DMS53 treated with DMSO at 0.1 percent for 48 hours (cell line): ENCODE data around the gene ERFL.

Source experiments
- DNase-seq: peaks from one replicate; lab custom pipeline; 2025; ENCODE audit not compliant: unreplicated experiment; lab: John Stamatoyannopoulos, UW

The ERFL gene

DNA sequence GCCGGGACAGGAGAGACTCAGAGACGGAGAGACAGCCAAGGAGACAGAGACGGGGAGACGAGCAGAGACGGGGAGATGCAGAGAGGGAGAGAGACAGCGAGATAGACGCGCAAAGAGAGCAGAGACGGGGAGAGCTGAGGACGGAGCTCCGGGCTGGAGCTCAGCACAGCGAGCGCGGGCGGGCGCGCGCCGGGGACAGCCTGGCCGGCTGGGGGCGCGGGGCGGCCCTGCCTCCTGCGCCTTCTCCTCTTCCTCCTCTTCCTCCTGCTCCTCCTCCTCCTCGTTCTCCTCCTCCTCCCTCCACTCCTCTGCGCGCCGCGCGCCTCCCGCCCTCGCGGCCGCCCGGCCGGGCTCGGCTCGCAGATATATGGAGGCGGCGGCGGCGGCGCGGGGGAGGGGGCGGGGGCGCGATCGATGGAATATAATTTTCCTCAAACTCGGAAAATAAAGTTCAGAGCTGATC is at the start of gene ERFL:
Gene ERFL (minus strand): TSS at position 229 of the 463 bp plus-strand sequence. CDS start 15,530 bp downstream, outside the sequence.
- no peak for DNase-seq

GRCh38 chr19:41977916-41978315 is 49.7 kb upstream of the ERFL start:
- DNase-seq: no peak

- DNase-seq: no peak
Observed at GRCh38 chr19:41974652-41975051, 46.4 kb upstream of the ERFL start.

GRCh38 chr19:41971363-41971762 is 43.1 kb upstream of the ERFL start:
- DNase-seq: no peak

- DNase-seq: no peak
Observed at GRCh38 chr19:41969772-41970458, 41.7 kb upstream of the ERFL start.

DNA sequence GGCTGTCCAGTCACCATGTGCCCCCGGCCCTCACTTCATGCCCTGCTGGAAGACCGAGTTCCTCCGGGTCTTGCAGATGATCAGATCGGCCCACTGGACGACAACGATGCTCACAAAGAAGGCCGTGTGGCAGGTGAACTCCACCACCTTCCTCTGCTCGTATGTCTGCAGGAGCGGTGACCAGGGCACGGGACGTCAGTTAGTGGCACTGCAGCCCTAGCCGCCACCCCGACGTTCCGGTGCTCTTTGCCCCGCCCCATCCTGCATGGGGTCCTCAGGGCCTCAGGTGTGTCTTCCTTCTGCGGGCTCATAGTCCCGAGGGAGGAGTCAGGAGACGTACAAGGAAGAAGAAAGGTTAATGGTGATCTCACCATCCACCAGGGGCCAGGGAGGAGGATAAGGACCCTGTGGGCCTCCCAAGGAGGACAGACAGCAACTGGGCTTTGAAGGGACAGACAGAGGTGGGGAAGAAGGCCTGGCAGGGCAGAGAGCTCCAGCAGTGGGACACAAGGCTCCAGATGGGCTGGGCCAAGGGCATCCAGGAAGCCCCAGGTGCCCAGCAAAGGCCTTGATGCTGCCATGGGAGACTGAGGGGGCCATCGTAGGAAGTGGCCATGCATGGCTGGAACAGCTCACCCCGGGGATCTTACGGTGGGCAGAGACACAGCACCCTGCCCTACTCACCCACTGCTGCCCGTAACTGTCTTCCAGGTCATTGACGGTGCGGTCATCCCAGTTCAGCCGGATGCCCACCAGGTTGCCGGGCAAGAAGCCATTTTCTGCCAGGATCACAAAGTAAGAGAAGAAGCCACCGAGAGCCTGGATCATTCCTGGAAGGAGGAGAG is 40.7 kb upstream of the ERFL start:
- no peak for DNase-seq

GRCh38 chr19:41967054-41967783 is 39.0 kb upstream of the ERFL start:
- no peak for DNase-seq

DNA sequence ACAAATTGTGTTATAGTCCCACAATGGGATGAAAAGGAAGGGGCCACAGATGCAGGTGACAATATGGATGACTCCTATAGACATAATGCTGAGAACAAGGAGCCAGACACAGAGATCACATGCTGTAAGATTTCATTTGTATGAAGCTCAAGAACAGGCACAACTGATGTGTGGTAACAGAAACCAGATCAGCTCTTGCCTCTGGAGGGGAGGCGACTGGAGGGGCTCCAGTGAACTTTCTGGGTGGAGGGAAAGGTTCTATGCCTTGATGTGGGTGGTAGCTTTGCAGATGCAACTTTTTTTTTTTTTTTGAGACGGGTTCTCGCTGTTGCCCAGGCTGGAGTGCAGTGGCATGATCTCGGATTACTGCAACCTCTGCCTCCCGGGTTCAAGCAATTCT is 36.9 kb upstream of the ERFL start:
- no peak for DNase-seq

GRCh38 chr19:41960973-41961372 is 32.7 kb upstream of the ERFL start:
- DNase-seq: no peak

- DNase-seq: peak; percentile 91
Observed at GRCh38 chr19:41959056-41960053, 31.1 kb upstream of the ERFL start, which contains the start of gene RABAC1. Gene RABAC1, minus strand, starts transcription at chr19:41959321. Its CDS starts 29 bp downstream, at chr19:41959292.

DNA sequence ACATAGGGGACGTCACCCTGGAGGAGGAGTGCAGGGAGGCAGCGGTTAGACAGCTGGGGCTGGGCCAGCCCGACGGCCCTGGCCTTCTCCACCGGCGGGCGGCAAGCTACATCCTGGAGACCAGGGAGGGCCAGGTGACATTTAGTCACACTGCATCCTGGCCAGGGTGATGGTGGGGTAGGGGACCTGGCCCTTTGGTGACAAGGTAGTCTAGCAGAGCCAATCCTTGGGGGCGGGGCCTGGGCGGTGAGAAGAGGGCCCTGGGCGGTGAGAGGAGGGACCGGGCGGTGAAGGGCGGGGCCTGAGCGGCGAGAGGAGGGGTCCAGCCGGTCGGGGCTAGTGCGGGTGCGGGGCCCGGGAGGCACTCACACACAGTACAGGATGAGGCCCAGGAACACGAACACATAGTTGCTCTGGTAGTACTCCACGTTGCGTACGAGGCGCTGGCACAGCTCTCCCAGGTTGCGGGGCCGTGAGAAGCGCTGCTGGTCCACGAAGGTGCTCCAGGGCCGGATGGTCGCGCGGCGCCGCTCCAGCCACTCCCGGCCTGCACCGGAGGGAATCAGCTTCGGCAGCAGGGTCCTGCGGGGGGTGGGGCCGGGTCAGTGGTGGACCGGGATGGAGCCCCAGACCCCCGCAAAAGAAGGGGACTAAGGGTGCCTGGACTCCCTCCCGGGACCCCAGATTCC is 30.3 kb upstream of the ERFL start:
- DNase-seq: peak; percentile 53

- DNase-seq: peak; percentile 92
Observed at GRCh38 chr19:41957838-41958366, 29.7 kb upstream of the ERFL start.

GRCh38 chr19:41957161-41957837 is 29.1 kb upstream of the ERFL start:
- no peak for DNase-seq

- DNase-seq: no peak
Observed at GRCh38 chr19:41956621-41957020, 28.4 kb upstream of the ERFL start.

DNA sequence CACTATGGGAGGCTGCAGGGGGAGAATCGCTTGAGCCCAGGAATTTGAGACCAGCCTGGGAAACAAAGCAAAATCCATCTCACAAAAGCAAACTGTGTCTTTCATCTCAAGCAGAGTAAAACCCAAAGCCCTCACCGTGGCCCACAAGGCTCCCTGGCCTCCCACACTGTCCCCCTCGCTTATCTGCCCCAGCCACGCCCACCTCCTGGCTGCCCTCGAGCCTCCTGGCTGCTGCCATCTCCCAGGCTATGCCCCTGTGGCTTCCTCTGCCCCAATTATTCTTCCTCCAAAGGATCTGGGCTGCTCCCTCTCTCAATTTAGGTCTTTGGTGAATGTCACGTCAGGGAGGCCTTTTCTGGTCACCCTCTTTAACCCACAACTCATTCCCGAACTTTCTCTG is 27.3 kb upstream of the ERFL start:
- no peak for DNase-seq

GRCh38 chr19:41951686-41952172 is 23.5 kb upstream of the ERFL start:
- peak; percentile 46 for DNase-seq

DNA sequence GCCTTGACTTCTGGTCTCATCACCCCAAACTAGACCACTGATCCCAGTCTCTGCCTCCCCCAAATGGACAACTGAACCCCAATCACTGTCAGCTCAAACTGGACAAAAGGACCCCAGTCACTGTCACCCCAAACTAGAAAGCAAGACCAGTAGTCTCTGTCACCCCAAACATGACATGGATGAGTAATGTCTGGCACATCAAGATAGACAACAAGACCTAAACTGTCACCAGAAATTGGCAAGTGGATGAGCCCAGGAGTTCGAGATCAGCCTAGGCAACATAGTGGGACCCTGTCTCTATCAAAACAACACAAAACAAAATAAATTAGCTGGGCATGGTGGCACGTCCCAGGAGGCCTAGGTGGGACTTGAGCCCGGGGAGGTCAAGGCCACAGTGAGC is 18.8 kb upstream of the ERFL start:
- no peak for DNase-seq

DNA sequence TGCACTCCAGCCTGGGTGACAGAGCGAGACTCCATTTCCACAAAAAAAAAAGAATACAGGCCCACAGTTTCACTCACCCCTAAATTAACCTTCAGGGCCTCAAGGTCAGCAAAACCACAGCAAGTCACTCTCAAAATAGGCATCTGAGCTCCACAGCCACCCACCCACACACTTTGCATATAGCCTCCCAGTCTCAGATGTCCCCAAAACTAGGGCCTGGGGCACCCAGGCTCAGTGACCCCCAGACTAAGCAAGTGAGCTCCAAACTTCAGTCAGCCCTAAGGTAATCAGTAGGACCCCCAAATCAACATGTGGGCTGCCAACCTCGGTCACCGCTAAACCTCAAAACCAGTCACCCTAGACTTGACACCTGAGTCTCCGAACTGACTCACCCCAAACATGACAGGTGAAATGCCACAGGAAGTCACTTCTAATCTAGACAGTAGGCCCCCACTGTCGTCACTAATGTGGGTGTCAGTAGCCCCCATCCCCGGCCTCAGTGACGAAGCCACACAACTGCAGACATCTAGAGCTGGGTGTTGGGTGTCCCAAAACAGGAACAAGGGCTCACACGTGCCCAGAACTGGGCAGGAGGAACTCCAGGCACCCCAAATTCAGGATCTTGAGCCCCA is 17.0 kb upstream of the ERFL start:
- DNase-seq: no peak
